G401.6 (cell line): Measurements from ENCODE around the gene ERC2.
"Not testable (repeated sequence)": the region's sequence is repeated elsewhere in the genome, so short reads cannot be mapped to it uniquely, and the experiment has no call there.

Source experiments
- FAIRE-seq: peaks from 2 replicates; lab custom pipeline; 2012; peaks lifted over from hg19 to GRCh38; lab: Jason Lieb, UNC

Gene ERC2

DNA sequence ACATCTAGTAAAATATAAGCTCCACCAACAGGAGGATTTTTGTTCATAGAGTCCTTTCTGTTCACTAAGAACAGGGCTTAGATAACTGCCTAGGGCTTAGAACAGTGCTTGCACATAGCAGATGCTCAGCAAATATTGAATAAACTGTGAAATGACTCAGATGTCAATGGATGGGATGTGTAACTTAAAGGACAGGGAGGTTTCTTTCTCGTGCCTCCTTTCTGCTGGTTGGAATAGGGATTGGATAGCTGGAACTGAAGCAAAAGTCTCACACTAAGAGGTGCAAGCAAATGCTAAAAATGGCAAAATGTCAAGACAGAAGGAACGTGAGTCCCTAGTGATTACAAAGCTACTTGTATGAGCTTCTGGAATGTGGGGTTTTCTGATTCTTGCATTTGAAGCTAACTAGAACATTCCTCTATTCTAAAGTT is 588.4 kb downstream of the ERC2 start:
- FAIRE-seq = no peak

DNA sequence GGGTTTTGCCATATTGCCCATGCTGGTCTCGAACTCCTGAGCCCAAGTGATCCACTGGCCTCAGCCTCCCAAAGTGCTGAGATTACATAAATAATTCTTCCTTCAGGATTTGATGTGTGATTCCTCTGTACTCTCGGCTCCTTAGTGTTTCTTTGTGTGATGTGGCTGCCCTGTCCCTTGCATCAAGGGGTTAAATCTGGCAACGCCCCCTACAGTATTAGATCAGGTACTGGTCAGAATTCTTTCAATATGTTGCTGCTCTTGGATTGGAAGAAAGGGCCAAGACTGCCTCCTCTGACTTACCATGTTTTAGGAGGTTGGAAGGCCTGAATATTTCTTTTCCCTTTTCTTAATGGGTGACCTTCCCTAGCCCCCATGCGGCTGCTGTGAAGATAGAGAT is 590.6 kb downstream of the ERC2 start:
- FAIRE-seq = no peak

DNA sequence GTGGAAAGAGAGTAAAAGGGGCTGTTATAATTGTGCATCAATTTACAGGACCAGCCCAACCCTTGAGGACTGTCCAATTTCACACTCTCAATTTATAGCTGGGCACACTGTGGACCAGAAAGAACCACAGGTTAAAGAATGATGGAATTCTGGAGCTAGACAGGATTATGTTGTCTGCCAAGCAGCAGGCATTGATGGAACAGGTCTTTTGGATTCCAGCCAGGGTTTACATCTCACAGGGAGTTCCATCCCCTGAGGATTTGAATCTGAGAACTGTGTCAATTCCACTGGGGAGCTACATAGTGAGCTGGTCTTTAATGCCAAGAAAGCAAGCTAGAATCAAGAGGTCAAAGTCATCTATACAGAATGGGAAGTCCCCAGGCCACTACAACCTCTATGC is 591.7 kb downstream of the ERC2 start:
- no peak for FAIRE-seq

DNA sequence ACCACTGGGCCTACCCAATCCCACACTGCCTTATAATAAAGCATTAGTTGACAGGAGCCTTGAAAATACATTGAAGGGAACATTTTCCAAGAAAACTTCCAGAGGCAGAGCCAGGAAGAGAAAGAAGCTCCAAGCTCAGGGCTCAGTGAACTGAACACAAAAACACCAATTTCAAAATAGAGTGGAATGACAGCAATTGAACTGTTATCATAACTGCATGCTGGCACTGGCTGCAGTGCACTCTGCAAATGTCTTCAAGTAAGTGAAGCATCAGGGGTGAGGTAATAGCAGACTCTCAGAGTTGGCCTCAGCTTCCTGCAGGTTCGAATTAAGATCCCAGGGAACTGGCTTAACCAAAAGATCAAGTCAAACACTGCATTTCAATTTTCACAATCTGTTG is 593.2 kb downstream of the ERC2 start:
- no peak for FAIRE-seq

- no peak for FAIRE-seq
These were observed 594.6 kb downstream of the ERC2 start for GRCh38 chr3:55873523-55874254.

- no peak for FAIRE-seq
These were observed 597.7 kb downstream of the ERC2 start for GRCh38 chr3:55870594-55870993.

DNA sequence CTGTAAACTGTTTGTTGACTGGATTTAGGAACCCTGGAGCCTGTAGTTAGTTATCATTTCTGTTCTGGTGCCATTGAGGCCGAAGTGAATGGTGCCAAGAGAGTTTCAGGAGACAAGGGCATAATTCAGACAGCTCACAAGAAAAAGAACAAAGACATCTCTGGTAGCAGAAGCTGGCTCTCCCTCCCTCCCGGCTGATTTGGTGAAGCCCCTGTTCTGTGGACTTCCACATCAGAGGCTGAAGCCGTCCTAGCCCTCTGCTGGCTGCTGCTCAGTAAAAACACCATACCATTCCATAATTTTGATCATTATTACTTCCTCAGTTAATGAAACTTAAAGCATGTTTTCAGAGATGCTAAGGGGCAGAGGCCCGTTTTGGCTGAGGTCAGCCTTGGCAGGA is 599.9 kb downstream of the ERC2 start:
- FAIRE-seq = no peak

DNA sequence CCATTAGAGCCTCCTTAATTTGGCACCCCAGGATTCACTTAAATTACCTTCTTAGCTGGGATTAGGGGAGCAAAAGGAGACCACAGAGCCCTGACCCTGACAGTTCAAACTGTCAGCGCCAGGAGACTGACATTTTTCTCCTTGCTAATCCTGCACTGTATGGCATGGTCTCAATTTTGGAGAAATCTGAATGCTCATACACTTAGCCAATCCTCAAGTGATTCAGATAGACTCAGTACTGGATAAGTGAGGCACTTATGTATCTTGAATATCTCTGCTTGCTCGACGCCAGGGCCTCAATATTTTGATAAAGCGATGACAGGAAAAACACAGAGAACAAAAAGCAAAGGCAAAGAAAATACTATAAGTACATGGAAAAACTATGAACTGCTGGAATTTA is 605.2 kb downstream of the ERC2 start:
- FAIRE-seq = no peak

DNA sequence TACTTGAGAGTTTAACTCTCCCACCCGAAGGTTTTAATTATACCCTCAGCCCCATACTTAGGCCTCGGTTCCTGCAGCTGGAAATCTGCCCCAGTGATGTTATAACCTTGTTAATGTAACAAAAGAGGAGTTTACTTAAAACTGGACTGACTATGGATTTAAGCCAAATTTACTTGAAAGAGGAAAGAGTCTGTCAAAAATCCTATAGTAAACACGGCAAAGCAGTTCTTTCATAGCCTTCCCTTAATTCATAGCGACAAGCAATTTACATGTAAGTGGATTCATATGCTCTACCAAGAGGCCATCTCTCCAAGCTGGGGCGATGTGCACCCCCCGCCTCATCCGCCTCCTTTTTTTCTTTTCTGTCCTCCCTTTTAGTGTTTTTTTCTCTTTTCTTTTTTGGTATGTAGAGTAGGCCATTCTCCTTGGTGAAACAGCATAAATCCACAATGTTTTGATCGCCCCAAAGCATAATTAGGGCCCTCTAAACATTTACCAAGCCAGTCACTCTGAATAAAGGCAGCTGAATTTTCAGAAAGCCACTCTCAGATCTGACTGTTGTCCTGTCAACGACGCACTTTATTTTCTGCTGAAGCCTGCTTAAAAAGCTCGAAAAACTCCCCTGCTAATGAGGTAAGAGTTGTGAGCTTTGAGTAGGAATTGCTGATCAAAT is 608.1 kb downstream of the ERC2 start:
- no peak for FAIRE-seq

- no peak for FAIRE-seq
These were observed 609.0 kb downstream of the ERC2 start for GRCh38 chr3:55859305-55859704.

DNA sequence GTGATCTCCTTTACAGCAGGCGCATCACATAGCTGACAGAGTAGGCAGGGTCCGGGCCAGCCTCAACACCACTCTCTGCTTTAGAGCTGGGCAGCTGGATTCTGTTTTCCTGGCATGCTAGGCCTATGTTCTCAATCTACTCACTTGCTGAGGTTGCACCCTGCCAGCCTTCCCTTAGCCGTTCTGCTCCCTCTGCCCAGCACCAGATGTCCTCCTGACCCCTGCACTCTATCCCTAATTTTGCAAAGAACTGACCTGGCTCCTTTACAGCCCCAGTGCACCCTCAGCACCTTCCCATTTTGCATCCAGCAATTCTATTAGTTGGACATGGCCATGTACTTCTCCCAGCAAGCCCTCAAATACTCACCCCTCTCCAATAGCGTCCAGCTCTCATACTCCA is 609.5 kb downstream of the ERC2 start:
- FAIRE-seq = no peak

GRCh38 chr3:55858302-55858701 is 610.0 kb downstream of the ERC2 start:
- no peak for FAIRE-seq

DNA sequence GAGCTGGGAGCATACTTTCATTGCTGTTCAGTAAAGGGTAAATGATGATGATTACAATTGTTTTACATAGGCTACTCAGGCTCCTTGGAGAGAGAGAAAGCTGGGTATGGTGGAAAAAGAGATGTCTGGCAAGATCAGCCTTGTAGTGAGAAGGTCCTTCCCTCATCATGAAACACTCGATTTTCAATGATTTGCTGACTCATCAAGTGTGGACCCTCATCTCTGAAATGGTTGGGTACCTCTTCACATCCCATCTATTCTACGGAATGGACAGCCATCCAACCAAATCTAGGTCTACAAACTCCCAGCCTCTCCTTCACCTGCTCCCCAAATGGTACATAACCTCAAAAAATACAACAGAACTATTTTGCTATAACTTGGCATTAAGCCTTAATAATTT is 610.6 kb downstream of the ERC2 start:
- FAIRE-seq = no peak

DNA sequence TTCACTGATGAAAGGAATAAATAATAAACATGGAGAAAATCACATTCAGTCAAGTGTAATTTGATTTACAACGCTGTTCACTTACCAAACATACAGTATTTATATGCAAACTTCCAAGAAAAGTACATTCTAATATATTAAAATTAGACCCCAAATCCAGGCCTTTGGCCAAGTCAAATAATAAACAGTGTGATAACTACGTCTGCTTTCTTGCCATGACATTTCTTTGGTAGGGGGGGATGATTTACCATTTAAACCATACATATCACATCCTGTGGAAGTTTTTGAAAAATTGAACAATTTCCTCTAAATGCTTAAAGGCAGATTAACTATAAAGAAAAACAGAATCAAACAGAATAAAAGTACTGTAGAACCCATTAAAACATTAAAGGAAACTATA is 613.0 kb downstream of the ERC2 start:
- FAIRE-seq = no peak

DNA sequence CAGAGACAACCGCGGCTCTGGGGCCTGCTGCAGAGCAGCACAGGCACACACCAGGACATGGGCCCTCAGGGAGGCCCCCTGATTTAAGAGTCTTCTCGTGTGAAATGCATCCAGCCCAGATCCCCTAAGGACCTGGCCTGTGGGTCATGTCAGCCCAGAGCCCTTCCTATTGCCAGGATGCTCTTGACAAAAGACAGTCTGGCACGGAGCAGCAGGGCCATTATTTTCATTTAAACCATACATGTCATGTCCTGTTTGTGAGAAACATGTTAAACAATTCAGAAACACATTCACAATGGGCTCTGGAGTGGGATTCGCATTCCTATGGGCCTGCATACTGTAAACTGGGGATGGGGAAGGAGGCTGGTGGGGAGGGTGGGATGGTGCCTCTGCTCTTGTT is 613.8 kb downstream of the ERC2 start:
- FAIRE-seq = no peak

GRCh38 chr3:55852326-55852725 is 615.9 kb downstream of the ERC2 start:
- no peak for FAIRE-seq

- FAIRE-seq = no peak
These were observed 626.1 kb downstream of the ERC2 start for GRCh38 chr3:55842204-55842603.

GRCh38 chr3:55831876-55832275 is 636.4 kb downstream of the ERC2 start:
- not testable (repeated sequence) for FAIRE-seq

GRCh38 chr3:55828712-55829111 is 639.6 kb downstream of the ERC2 start:
- no peak for FAIRE-seq

DNA sequence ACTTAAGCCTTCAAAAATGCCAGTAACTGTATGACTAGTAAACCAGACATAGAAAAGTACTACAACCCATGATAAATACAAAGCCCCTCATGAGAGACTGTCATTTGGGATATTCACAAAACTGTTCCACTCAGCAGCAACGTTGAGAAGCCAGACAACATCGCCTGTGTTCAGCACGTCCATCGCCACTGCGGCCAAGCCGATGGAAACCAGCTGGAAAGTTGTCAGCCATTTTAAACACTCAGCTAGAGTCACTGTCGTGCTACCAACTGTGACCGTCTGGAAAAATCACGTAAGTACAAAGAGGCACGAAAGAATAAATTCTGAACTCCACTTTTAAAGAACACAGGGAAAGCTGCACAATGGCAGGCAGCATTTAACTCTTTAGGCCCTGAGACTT is 640.5 kb downstream of the ERC2 start:
- no peak for FAIRE-seq

DNA sequence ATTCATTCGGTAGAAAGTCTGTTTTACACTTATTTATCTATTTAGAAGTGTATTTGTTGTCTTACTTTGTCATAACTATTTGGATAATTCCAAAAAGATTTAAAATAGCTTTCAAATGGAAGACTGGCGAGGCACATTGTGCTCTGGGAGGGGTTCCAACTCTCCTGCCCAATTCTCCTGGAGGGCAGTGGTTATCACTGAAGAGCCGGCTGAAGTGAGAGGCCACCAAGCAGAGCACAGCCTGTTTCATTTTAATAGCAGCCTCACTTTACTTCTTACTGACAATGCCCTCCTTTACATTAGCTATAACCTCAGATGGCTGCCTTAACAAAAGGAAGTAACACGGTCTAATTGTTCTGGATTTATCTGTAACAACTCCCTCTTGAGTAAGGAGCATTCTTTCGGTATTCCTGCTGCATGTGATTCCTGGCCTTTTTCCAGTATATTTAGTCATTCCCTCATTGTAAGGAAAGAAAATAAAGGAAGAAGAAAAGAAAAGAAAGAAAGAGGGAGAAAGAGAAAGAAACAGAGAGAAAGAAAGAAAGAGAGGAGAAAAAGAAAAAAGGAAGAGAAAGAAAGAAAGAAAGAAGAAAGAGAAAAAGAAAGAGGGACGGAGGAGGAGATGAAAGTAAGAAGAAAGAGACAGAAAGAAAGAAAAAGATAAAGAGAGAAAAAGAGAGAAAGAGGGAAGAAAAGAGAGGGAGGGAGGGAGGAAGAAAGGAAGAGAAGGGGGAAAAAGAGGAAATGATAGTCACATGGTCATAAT is 641.4 kb downstream of the ERC2 start:
- no peak for FAIRE-seq

- no peak for FAIRE-seq
These were observed 642.2 kb downstream of the ERC2 start for GRCh38 chr3:55826097-55826496.

GRCh38 chr3:55824406-55824805 is 643.9 kb downstream of the ERC2 start:
- no peak for FAIRE-seq
